Adrenal gland (tissue), 5 donors: ENCODE measurements around the gene DIP2A.

Experiments used
- CTCF ChIP-seq, 6 experiments: fragments of 450-650 bp in 4 of 6; fragments of 200-600 bp in 2 of 6; sonication (generic) in 1 of 6; IDR thresholded peaks; 1 replicate in 5 of 6; 2 replicates in 1 of 6; pipeline versions ENCODE4 v1.5.1 to v1.8.0; 2016 to 2021; ENCODE audit warnings: antibody characterized with exemption in 6 of 6, mild to moderate bottlenecking in 2 of 6, moderate library complexity in 1 of 6
- POLR2A ChIP-seq, 2 donors: fragments of 450-650 bp; IDR thresholded peaks; one replicate each; pipeline ENCODE4 v1.6.1; 2017; ENCODE audit warnings: antibody characterized with exemption in 2 of 2, mild to moderate bottlenecking in 2 of 2, moderate library complexity in 1 of 2
- donor health status: DM: no; HTN: no; CAD: no.

- no peak for TF ChIP-seq POLR2A (IDR thresholded peaks at IDR 0.05)
- no peak for TF ChIP-seq CTCF (IDR thresholded peaks at IDR 0.05)
These were observed 26.7 kb upstream of the DIP2A start for GRCh38 chr21:46431884-46432488.
